Left lung (tissue), 10 donors: ENCODE data around the gene GRIN2C. TPM values are rescaled to one million over a fixed set of nuclear protein-coding genes. Genes with fewer than 3 reads are reported as not detected.
A peak's percentile ranks its signal among the peaks of the same experiment; 100 is the strongest.
"Not testable (repeated sequence)": the region's sequence is repeated elsewhere in the genome, so short reads cannot be mapped to it uniquely, and the experiment has no call there.

Experiments used
- ATAC-seq: fragments of 200-7000 bp; cut with Tn5 transposase; one replicate; pipeline ENCODE4 v1.9.1; 2020; ENCODE audit warnings: moderate library complexity
- DNase-seq, 4 donors: peaks; one replicate each; pipeline ENCODE4 v3.0.0-alpha.2; 2013 to 2020
- H3K27ac ChIP-seq, 2 donors: fragments of 200-600 bp; sonication (generic) in 1 of 2; one replicate each; pipeline versions ENCODE4 v1.5.0 to v1.8.0; 2020 to 2021
- H3K27me3 ChIP-seq, 2 donors: fragments of 200-600 bp; sonication (generic) in 1 of 2; one replicate each; pipeline versions ENCODE4 v1.5.0 to v1.8.0; 2020 to 2021
- H3K36me3 ChIP-seq, 2 donors: fragments of 200-600 bp; sonication (generic) in 1 of 2; one replicate each; pipeline versions ENCODE4 v1.5.0 to v1.8.0; 2020 to 2021
- H3K4me1 ChIP-seq, 2 donors: fragments of 200-600 bp; one replicate each; pipeline ENCODE4 v1.8.0; 2021
- H3K4me3 ChIP-seq, 2 donors: fragments of 200-600 bp; sonication (generic) in 1 of 2; one replicate each; pipeline versions ENCODE4 v1.5.0 to v1.8.0; 2020 to 2021; ENCODE audit warnings: mild to moderate bottlenecking in 1 of 2
- H3K9me3 ChIP-seq, 2 donors: fragments of 200-600 bp; sonication (generic) in 1 of 2; one replicate each; pipeline versions ENCODE4 v1.5.0 to v1.8.0; 2020 to 2021
- intact Hi-C, 2 donors: fragments of 100-400 bp; cut with DNase I; formaldehyde crosslinking; loops; one replicate each; pipeline versions ENCODE4 v1.11.2 to v1.14.2; 2022
- polyA plus RNA-seq, 6 donors: library from polyadenylated mRNA; unstranded; fragments of 120-200 nt; gene quantifications; one replicate each; pipeline ENCODE4 v1.2.1, GENCODE V29; 2013; ENCODE audit not compliant: insufficient read length in 6 of 6
- total RNA-seq, 2 donors: library from RNA; stranded (reverse); fragmentation: NEBNext Ultra II Directional; extraction: Animal tissue kit (Norgen Biotek cat#: 25700); gene quantifications; one replicate each; pipeline ENCODE4 v1.2.1, GENCODE V29; 2021
- TF ChIP-seq, protein P1 (sequence below), 2 donors: fragments of 200-600 bp; sonication (generic) in 1 of 2; IDR thresholded peaks; one replicate each; pipeline versions ENCODE4 v1.5.0 to v1.8.0; 2021; ENCODE audit warnings: antibody characterized with exemption in 2 of 2
- donor health status: DM: no; HTN: yes; CAD: no.
- donor health status: DM: no; HTN: no; CAD: no.

Gene GRIN2C
- total and polyA plus RNA-seq, 8 donors, result 0.15 to 0.43 (median 0.26) TPM; not detected in 1

DNA sequence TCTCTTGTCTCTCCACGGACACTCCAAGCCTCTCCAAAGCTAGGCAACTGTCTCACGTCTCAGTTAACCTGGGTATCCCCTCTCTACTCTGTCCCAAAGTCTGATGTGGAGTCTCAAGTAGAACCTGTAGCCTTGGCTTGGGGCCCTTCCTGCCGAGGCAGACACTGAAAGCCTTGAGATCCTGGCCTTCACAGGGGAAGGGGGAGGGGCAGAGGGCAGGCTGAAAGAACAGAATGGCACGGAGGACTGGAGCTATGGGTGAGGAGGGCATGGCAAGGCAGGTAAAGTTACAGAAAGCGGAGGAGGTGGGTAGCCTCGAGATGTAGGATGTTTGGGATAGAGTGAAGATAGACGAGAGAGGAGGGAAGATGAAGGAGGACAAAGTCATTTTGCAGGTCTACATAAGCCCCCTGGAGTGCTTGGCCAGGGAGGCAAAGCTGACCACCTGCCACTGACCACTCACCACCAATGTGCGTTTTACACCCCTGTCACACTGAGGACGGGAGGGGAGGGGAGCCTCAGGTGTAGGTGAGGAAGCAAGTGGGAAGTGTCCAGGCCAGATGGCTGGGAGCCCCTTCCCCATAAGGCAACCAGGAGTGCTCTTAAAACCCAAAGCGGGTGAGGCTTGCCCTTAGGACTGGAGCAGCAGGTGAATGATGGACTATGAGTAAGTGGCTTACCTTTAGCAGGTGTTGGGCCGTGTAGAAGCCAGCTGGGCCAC is 11.8 kb upstream of the GRIN2C start:
- Histone ChIP-seq H3K27ac (no peak overlapping the region), H3K27me3 (no peaks in the 10 kb centered on the region), H3K9me3 (no peaks in the 10 kb centered on the region), H3K4me3 (no peak overlapping the region), H3K4me1 (peaks cover 4 to 14% of the 10 kb centered on the region in 2 donors), H3K36me3 (no peaks in the 10 kb centered on the region)
- DNase-seq (no peak), ATAC-seq (no peak)
- intact Hi-C loops, result no loop called here
- TF ChIP-seq, protein P1, sequence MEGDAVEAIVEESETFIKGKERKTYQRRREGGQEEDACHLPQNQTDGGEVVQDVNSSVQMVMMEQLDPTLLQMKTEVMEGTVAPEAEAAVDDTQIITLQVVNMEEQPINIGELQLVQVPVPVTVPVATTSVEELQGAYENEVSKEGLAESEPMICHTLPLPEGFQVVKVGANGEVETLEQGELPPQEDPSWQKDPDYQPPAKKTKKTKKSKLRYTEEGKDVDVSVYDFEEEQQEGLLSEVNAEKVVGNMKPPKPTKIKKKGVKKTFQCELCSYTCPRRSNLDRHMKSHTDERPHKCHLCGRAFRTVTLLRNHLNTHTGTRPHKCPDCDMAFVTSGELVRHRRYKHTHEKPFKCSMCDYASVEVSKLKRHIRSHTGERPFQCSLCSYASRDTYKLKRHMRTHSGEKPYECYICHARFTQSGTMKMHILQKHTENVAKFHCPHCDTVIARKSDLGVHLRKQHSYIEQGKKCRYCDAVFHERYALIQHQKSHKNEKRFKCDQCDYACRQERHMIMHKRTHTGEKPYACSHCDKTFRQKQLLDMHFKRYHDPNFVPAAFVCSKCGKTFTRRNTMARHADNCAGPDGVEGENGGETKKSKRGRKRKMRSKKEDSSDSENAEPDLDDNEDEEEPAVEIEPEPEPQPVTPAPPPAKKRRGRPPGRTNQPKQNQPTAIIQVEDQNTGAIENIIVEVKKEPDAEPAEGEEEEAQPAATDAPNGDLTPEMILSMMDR (IDR thresholded peaks at IDR 0.05), result no peak

DNA sequence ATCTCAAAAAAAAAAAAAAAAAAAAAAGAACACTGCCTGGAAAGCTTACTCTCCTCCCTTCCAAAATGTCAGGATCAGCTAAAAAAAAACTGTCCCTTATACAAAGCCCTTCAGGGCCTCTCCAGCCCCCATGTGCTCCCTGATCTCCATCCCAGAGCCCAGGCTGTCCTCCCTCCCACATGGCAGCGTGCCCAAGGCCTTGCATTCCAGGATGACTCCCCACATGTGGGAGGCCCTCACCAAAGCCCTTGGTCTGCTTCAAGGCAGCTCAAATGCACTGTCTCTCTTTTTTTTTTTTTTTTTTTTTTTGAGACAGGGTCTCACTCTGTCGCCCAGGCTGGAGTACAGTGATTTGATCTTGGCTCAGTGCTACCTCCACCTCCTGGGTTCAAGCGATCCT is 10.8 kb upstream of the GRIN2C start:
- TF ChIP-seq, protein P1 (IDR thresholded peaks at IDR 0.05), result no peak
- DNase-seq (peak in 2 of 4 donors; percentile 47 to 56), ATAC-seq (no peak)
- no peaks in the 10 kb centered on the region for H3K36me3 ChIP-seq
- no peak overlapping the region for H3K27ac ChIP-seq
- H3K9me3 ChIP-seq, result no peaks in the 10 kb centered on the region
- no peak overlapping the region for H3K4me3 ChIP-seq
- intact Hi-C loops, result no loop called here
- H3K27me3 ChIP-seq, result no peaks in the 10 kb centered on the region
- peaks cover 4 to 14% of the 10 kb centered on the region in 2 donors for H3K4me1 ChIP-seq

DNA sequence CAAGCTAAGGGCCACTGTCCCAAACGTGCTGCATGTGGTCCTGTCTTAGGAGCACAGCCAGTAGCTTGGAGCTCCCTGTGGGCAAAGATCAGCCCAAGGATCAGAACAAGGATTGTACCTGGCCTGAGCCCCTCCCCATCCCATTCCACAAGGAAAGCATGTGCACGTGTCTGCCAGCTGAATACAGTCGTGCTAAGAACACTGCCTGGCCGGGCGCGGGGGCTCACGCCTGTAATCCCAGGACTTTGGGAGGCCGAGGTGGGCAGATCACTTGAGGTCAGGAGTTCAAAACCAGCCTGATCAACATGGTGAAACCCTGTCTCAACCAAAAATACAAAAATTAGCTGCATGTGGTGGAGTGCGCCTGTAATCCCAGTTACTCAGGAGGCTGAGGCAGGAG is 10.3 kb upstream of the GRIN2C start:
- intact Hi-C loops, ATAC-seq, H3K4me3 ChIP-seq, H3K27ac ChIP-seq, H3K27me3 ChIP-seq, H3K9me3 ChIP-seq, H3K36me3 ChIP-seq: not testable (repeated sequence)
- H3K4me1 ChIP-seq, result peaks cover 4 to 14% of the 10 kb centered on the region in 2 donors
- peak in 1 of 4 donors; percentile 35 for DNase-seq

DNA sequence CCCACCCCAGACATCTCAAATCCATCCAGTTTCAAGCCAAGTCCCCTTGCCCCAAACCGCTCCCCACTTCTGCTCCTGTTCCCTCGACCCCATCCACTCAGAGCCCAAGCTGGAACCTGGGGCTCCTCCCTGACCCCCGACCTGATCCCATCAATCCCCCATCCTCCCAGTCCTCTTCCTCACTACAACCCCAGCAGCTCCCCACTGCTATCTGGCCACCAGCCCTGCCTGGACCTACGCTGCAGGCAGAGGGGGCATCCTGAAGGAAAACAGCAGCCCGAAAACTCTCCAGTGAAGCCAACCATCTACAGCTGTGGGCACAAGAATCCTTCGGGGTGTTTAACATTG is 9.2 kb upstream of the GRIN2C start:
- no peak for DNase-seq
- Histone ChIP-seq H3K4me3 (no peak overlapping the region), H3K27me3 (no peaks in the 10 kb centered on the region), H3K27ac (no peak overlapping the region), H3K9me3 (no peaks in the 10 kb centered on the region), H3K4me1 (peaks cover 2 to 10% of the 10 kb centered on the region in 2 donors), H3K36me3 (no peaks in the 10 kb centered on the region)
- intact Hi-C loops, result no loop called here
- TF ChIP-seq, protein P1 (IDR thresholded peaks at IDR 0.05), result no peak
- ATAC-seq, result no peak

DNA sequence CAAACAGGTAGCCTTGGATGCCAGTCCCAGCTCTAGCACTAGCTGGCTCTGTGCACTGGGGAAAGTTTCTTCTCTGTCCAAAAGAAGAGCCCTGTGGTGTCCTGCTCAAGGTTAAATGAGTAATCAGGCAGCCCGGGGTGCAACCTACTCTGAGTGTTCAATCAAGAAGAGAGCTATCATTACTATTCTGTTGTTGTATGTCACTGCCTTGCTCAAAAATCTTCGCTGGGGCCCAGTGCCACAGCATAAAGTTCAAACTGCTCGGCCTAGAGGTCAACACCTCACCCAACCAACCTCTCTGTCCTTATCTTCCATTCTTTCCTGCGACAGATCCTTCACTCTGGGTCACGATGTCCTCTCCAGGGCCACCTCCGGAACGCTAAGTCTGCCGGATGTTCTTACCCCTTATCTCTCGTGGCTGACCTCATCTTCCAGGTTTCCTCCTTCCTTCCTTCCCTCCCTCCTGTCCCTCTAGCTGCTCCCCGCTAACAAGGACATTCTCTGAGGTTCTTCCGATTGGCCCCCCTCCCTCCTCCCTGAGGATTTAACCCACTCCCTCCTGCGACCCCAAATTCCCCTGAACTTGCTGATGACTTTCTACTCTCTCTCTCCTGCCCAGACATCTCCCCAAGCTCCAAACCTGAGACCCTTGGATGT is 8.7 kb upstream of the GRIN2C start:
- Histone ChIP-seq H3K9me3 (no peaks in the 10 kb centered on the region), H3K4me1 (peaks cover 0 to 8% of the 10 kb centered on the region in 2 donors), H3K36me3 (no peaks in the 10 kb centered on the region), H3K27ac (no peak overlapping the region), H3K4me3 (no peak overlapping the region), H3K27me3 (no peaks in the 10 kb centered on the region)
- DNase-seq (no peak), ATAC-seq (no peak)
- intact Hi-C loops, result no loop called here
- TF ChIP-seq, protein P1 (IDR thresholded peaks at IDR 0.05), result no peak
